Liver (tissue), 9 donors: ENCODE data around the gene FBXO33. TPM values are rescaled to one million over a fixed set of nuclear protein-coding genes. Genes with fewer than 3 reads are reported as not detected.
A peak's percentile ranks its signal among the peaks of the same experiment; 100 is the strongest.

Experiments used
- DNase-seq: peaks from one replicate; pipeline ENCODE4 v3.0.0-alpha.2; 2017; ENCODE audit warnings: low spot score
- H3K27ac ChIP-seq, 2 donors: one replicate each; pipeline ENCODE4 v1.7.0; 2013; ENCODE audit warnings: inconsistent platforms in 2 of 2, low read length in 2 of 2, control low read depth in 1 of 2, low read depth in 1 of 2, mild to moderate bottlenecking in 1 of 2
- H3K27me3 ChIP-seq, 4 donors: one replicate each; pipeline versions ENCODE4 v1.6.1 to v1.7.0; 2013; ENCODE audit warnings: low read length in 3 of 4, inconsistent platforms in 1 of 4, mild to moderate bottlenecking in 1 of 4, moderate library complexity in 1 of 4; ENCODE audit not compliant: control insufficient read depth in 4 of 4, insufficient read depth in 4 of 4
- H3K36me3 ChIP-seq, 4 donors: one replicate each; pipeline versions ENCODE4 v1.6.1 to v1.7.0; 2013; ENCODE audit warnings: low read length in 3 of 4, mild to moderate bottlenecking in 3 of 4, low read depth in 1 of 4, moderate library complexity in 1 of 4; ENCODE audit not compliant: control insufficient read depth in 4 of 4, insufficient read depth in 3 of 4
- H3K4me1 ChIP-seq, 4 donors: one replicate each; pipeline versions ENCODE4 v1.6.1 to v1.7.0; 2013; ENCODE audit warnings: low read length in 3 of 4, mild to moderate bottlenecking in 3 of 4, moderate library complexity in 1 of 4; ENCODE audit not compliant: control insufficient read depth in 4 of 4, insufficient read depth in 4 of 4
- H3K4me3 ChIP-seq, 3 donors: one replicate each; pipeline versions ENCODE4 v1.6.1 to v1.7.0; 2013; ENCODE audit warnings: low read length in 3 of 3, control low read depth in 1 of 3, low read depth in 1 of 3, mild to moderate bottlenecking in 1 of 3
- H3K9ac ChIP-seq, 2 donors: one replicate each; pipeline ENCODE4 v1.7.0; 2013; ENCODE audit warnings: low read length in 2 of 2, mild to moderate bottlenecking in 2 of 2, moderate library complexity in 2 of 2, control low read depth in 1 of 2, low read depth in 1 of 2
- H3K9me3 ChIP-seq, 4 donors: one replicate each; pipeline versions ENCODE4 v1.6.1 to v1.7.0; 2013; ENCODE audit warnings: low read length in 3 of 4; ENCODE audit not compliant: control insufficient read depth in 4 of 4
- CTCF ChIP-seq: fragments of 150-350 bp; IDR thresholded peaks from 2 replicates; pipeline ENCODE4 v1.5.1; 2017; ENCODE audit warnings: improper control_type of control experiment, low read depth, low read length; ENCODE audit not compliant: missing input control
- FOXA1 ChIP-seq: IDR thresholded peaks from 2 replicates; pipeline ENCODE4 v1.6.1; 2016; ENCODE audit warnings: antibody characterized with exemption
- FOXA2 ChIP-seq: IDR thresholded peaks from 2 replicates; pipeline ENCODE4 v1.6.1; 2016; ENCODE audit warnings: antibody characterized with exemption
- HNF4A ChIP-seq, 2 donors: conservative IDR thresholded peaks; 2 replicates each; pipeline ENCODE4 v1.6.1; 2016; ENCODE audit warnings: antibody characterized with exemption in 2 of 2, mild to moderate bottlenecking in 2 of 2
- HNF4G ChIP-seq: IDR thresholded peaks from 2 replicates; pipeline ENCODE4 v1.6.1; 2016; ENCODE audit warnings: antibody characterized with exemption
- JUND ChIP-seq, 2 donors: IDR thresholded peaks; 2 replicates each; pipeline ENCODE4 v1.6.1; 2016; ENCODE audit warnings: antibody characterized with exemption in 2 of 2
- NR2F2 ChIP-seq: IDR thresholded peaks from 2 replicates; pipeline ENCODE4 v1.6.1; 2016; ENCODE audit warnings: antibody characterized with exemption
- RAD21 ChIP-seq, 2 donors: IDR thresholded peaks; 2 replicates each; pipeline ENCODE4 v1.6.1; 2016; ENCODE audit warnings: antibody characterized with exemption in 2 of 2, mild to moderate bottlenecking in 2 of 2
- REST ChIP-seq: IDR thresholded peaks from 2 replicates; pipeline ENCODE4 v1.6.1; 2016; ENCODE audit warnings: antibody characterized with exemption, mild to moderate bottlenecking
- RXRA ChIP-seq, 2 donors: IDR thresholded peaks; 2 replicates each; pipeline ENCODE4 v1.6.1; 2017 to 2018; ENCODE audit warnings: antibody characterized with exemption in 2 of 2, mild to moderate bottlenecking in 1 of 2
- SP1 ChIP-seq: IDR thresholded peaks from 2 replicates; pipeline ENCODE4 v1.6.1; 2018; ENCODE audit warnings: antibody characterized with exemption, mild to moderate bottlenecking
- TAF1 ChIP-seq: conservative IDR thresholded peaks from 2 replicates; pipeline ENCODE4 v1.6.1; 2016; ENCODE audit warnings: antibody characterized with exemption, mild to moderate bottlenecking
- WGBS: extraction: QIAGEN DNeasy Blood & Tissue Kit; methylation state at CpG from one replicate; pipeline ENCODE4 v1.1.7; 2013; 5-methylcytosine and 5-hydroxymethylcytosine counted together
- polyA plus RNA-seq, 2 donors: library from polyadenylated mRNA; stranded (reverse) in 1 of 2; unstranded in 1 of 2; fragments of 200-250 nt in 1 of 2; fragments of >200 nt in 1 of 2; fragmentation: Nextera tagmentation in 1 of 2; extraction: Ambion mirVana in 1 of 2; gene quantifications; one replicate each; pipeline versions ENCODE4 v1.2.1 to v1.2.3, GENCODE V29; 2013 to 2015
- total RNA-seq, 2 donors: library from RNA; depleted of rRNA; stranded (reverse); fragments of >200 nt; gene quantifications; one replicate each; pipeline ENCODE4 v1.2.3, GENCODE V29; 2014
- TF ChIP-seq, protein P1 (sequence below): IDR thresholded peaks from 2 replicates; pipeline ENCODE4 v1.6.1; 2016; ENCODE audit warnings: antibody characterized with exemption
- TF ChIP-seq, protein P2 (sequence below): IDR thresholded peaks from 2 replicates; pipeline ENCODE4 v1.6.1; 2016; ENCODE audit warnings: antibody characterized with exemption
- donor health status: healthy.
- donor health status: healthy.
- donor health status: healthy.
- donor health status: healthy.
- donor health status: healthy.

Gene FBXO33
- total and polyA plus RNA-seq, 4 donors = 3.3 to 11.4 (median 6.1) TPM

DNA sequence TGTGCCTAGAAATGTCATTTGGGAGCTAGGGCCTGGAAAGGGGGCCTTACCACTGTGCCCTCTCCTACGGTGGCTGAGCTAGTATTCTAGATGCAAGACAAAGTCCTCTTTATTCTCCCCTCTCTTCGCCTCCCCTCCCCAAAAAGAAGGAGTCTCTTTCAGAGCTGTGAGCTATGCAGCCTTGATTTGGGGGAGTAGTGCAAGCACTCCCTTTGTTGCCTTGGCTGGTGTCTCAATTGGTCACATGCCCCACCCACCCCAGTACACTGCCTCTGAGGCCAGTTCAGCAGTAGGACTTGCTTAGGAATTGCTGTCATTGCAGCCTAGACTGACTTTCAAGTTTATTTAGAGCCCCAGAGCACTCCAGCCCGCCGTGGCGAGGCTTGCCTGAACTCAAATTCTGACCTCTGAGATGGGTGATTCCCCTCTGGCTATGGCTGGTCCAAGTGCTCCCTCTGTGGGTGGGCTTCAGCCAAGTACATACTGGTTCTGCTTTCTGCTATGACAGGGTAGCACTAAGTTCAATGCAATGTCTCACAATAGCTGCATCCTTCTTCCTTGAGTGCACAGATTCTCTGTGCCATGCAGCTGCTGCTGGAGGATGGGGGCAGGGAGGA is 37.0 kb upstream of the FBXO33 start:
- no peaks in the 10 kb centered on the region for H3K27me3 ChIP-seq
- H3K9me3 ChIP-seq = no peaks in the 10 kb centered on the region
- H3K4me3 ChIP-seq = no peak overlapping the region
- WGBS = 59% methylated on average over 5 of the region's 5 CpGs
- TF ChIP-seq RAD21 (IDR thresholded peaks at IDR 0.05) (peak in 1 of 2 donors; percentile 33), JUND (IDR thresholded peaks at IDR 0.05) (no peak)
- H3K36me3 ChIP-seq = no peaks in the 10 kb centered on the region
- no peak overlapping the region for H3K27ac ChIP-seq
- no peak for DNase-seq
- H3K4me1 ChIP-seq = no peaks in the 10 kb centered on the region
- H3K9ac ChIP-seq = no peak overlapping the region

GRCh38 chr14:39467889-39468524 is 35.8 kb upstream of the FBXO33 start:
- H3K4me3 ChIP-seq = no peak overlapping the region
- H3K9ac ChIP-seq = no peak overlapping the region
- TF ChIP-seq RAD21 (IDR thresholded peaks at IDR 0.05) = peak; percentile 16 to 46
- TF ChIP-seq, protein P1, sequence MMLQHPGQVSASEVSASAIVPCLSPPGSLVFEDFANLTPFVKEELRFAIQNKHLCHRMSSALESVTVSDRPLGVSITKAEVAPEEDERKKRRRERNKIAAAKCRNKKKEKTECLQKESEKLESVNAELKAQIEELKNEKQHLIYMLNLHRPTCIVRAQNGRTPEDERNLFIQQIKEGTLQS = no peak
- H3K4me1 ChIP-seq = no peaks in the 10 kb centered on the region
- no peaks in the 10 kb centered on the region for H3K36me3 ChIP-seq
- H3K27ac ChIP-seq = no peak overlapping the region
- no peak for DNase-seq
- 88% methylated on average over 7 of the region's 7 CpGs for WGBS
- H3K9me3 ChIP-seq = no peaks in the 10 kb centered on the region
- H3K27me3 ChIP-seq = no peaks in the 10 kb centered on the region

DNA sequence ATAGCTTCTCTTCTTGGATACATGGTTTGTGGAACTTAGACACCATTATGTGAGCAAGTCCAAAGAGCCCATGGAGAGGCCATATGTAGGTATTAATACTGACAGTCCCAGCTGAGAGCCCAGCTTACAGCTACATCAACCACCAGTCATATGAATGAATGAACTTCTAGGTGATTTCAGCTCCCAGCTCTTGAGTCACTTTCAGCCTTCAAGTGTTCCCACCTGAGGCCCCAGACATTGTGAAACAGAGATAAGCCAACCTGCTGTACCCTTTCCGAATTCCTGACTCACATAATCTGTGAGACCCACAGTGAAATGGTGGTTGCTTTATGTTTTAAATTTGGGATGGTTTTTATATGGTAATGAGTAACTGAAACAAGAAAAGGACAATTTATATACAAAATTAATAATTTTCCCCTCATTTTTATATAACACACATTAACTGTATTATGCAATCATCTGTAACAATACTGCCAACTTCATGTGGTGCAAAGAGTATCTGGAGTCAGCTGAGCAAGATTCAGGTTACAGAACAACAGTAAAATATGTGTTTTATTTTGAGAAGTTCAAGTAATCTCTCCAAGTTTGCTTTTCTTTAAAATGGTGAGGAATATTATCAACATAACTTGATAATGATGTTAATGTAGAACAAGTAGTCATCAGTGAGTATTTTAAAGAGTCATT is 27.7 kb upstream of the FBXO33 start:
- Histone ChIP-seq H3K27me3 (no peaks in the 10 kb centered on the region), H3K27ac (no peak overlapping the region), H3K36me3 (no peaks in the 10 kb centered on the region), H3K4me3 (no peak overlapping the region), H3K4me1 (no peaks in the 10 kb centered on the region), H3K9me3 (no peaks in the 10 kb centered on the region), H3K9ac (no peak overlapping the region)
- DNase-seq = no peak
- TF ChIP-seq FOXA2 (no peak), JUND (IDR thresholded peaks at IDR 0.05) (no peak), TAF1 (no peak)
- WGBS = 93% methylated on average over 1 of the region's 1 CpG

DNA sequence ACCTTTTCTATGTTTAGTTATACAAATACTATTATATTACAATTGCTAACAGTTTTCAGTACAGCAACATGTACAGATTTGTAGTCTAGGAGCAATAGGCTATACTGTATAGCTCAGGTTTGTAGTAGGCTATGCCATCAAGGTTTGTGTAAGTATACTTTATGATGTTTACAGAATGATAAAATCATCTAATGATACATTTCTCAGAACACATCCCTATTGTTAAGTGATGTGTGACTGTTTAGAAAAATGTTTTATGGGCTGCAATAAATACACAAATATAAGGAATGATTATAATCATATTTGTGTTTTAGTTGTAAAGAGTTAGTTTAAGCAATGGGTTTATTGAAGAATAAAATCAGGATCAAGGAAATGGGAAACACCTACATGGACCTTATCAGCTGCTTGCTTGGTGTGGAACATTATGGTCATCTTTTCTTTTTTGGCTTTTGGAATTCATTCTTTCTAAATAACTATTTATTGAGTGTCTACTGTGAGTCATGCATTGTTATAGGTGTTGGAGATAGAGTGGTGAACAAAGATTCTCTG is 24.5 kb upstream of the FBXO33 start:
- H3K4me3 ChIP-seq = no peak overlapping the region
- no peaks in the 10 kb centered on the region for H3K9me3 ChIP-seq
- no peak overlapping the region for H3K27ac ChIP-seq
- H3K4me1 ChIP-seq = no peaks in the 10 kb centered on the region
- no peaks in the 10 kb centered on the region for H3K27me3 ChIP-seq
- no peak overlapping the region for H3K9ac ChIP-seq
- H3K36me3 ChIP-seq = no peaks in the 10 kb centered on the region
- DNase-seq = no peak
- TF ChIP-seq HNF4G = no peak
- no peak for TF ChIP-seq SP1
- no peak for TF ChIP-seq JUND (IDR thresholded peaks at IDR 0.05)
- TF ChIP-seq CTCF = no peak
- TF ChIP-seq FOXA1 = no peak
- TF ChIP-seq RXRA (IDR thresholded peaks at IDR 0.05) = no peak
- TF ChIP-seq RAD21 (IDR thresholded peaks at IDR 0.05) = no peak
- no peak for TF ChIP-seq FOXA2
- TF ChIP-seq HNF4A (conservative IDR thresholded peaks at IDR 0.05) = no peak
- TF ChIP-seq, protein P2, sequence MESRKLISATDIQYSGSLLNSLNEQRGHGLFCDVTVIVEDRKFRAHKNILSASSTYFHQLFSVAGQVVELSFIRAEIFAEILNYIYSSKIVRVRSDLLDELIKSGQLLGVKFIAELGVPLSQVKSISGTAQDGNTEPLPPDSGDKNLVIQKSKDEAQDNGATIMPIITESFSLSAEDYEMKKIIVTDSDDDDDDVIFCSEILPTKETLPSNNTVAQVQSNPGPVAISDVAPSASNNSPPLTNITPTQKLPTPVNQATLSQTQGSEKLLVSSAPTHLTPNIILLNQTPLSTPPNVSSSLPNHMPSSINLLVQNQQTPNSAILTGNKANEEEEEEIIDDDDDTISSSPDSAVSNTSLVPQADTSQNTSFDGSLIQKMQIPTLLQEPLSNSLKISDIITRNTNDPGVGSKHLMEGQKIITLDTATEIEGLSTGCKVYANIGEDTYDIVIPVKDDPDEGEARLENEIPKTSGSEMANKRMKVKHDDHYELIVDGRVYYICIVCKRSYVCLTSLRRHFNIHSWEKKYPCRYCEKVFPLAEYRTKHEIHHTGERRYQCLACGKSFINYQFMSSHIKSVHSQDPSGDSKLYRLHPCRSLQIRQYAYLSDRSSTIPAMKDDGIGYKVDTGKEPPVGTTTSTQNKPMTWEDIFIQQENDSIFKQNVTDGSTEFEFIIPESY = no peak
- no peak for TF ChIP-seq REST
- TF ChIP-seq TAF1 = no peak
- no peak for TF ChIP-seq NR2F2
